ENCODE measurements around the gene TBC1D32. TPM values are rescaled to one million over a fixed set of nuclear protein-coding genes. Genes with fewer than 3 reads are reported as not detected.
A peak's percentile ranks its signal among the peaks of the same experiment; 100 is the strongest.
"Not testable (repeated sequence)": the region's sequence is repeated elsewhere in the genome, so short reads cannot be mapped to it uniquely, and the experiment has no call there.

TBC1D32 gene
- total RNA-seq = 48.4 TPM

GRCh38 chr6:121334299-121335086 lies at the start of gene TBC1D32:
TSS of gene TBC1D32 (minus strand) at chr6:121334480. CDS start at chr6:121334430, 50 bp downstream.
- peak; percentile 89 for DNase-seq

GRCh38 chr6:121383478-121383877 lies 49.2 kb upstream of the TBC1D32 start:
- DNase-seq = no peak

GRCh38 chr6:121382467-121383121 lies 48.3 kb upstream of the TBC1D32 start:
- no peak for DNase-seq

GRCh38 chr6:121376411-121376810 lies 42.1 kb upstream of the TBC1D32 start:
- DNase-seq = no peak

- DNase-seq = not testable (repeated sequence)
Measured at GRCh38 chr6:121374219-121374618, 39.9 kb upstream of the TBC1D32 start.

GRCh38 chr6:121365536-121366521 lies 31.5 kb upstream of the TBC1D32 start:
- DNase-seq = no peak

- no peak for DNase-seq
Measured at GRCh38 chr6:121356575-121356974, 22.3 kb upstream of the TBC1D32 start.

- DNase-seq = no peak
Measured at GRCh38 chr6:121354764-121355163, 20.5 kb upstream of the TBC1D32 start.

- no peak for DNase-seq
Measured at GRCh38 chr6:121352941-121353340, 18.7 kb upstream of the TBC1D32 start.

GRCh38 chr6:121351916-121352315 lies 17.6 kb upstream of the TBC1D32 start:
- DNase-seq = no peak

GRCh38 chr6:121349596-121349995 lies 15.3 kb upstream of the TBC1D32 start:
- no peak for DNase-seq

- no peak for DNase-seq
Measured at GRCh38 chr6:121347484-121347883, 13.2 kb upstream of the TBC1D32 start.

GRCh38 chr6:121344539-121344938 lies 10.3 kb upstream of the TBC1D32 start:
- no peak for DNase-seq

GRCh38 chr6:121339639-121340226 lies 5.5 kb upstream of the TBC1D32 start:
- no peak for DNase-seq

- no peak for DNase-seq
Measured at GRCh38 chr6:121338956-121339355, 4.7 kb upstream of the TBC1D32 start.

GRCh38 chr6:121338366-121338765 lies 4.1 kb upstream of the TBC1D32 start:
- DNase-seq = no peak

GRCh38 chr6:121335087-121336008 lies 1.1 kb upstream of the TBC1D32 start:
- DNase-seq = no peak

GRCh38 chr6:121333694-121334093 lies 586 bp downstream of the TBC1D32 start:
- DNase-seq = not testable (repeated sequence)

- DNase-seq = no peak
Measured at GRCh38 chr6:121333196-121333595, 1.1 kb downstream of the TBC1D32 start.

- no peak for DNase-seq
Measured at GRCh38 chr6:121330516-121330915, 3.8 kb downstream of the TBC1D32 start.

- DNase-seq = no peak
Measured at GRCh38 chr6:121321282-121321681, 13.0 kb downstream of the TBC1D32 start.
